HG02840 (cell line): ENCODE data around the gene VTA1.

ENCODE experiments used
- ATAC-seq: cut with Tn5 transposase; IDR thresholded peaks from one replicate; pipeline ENCODE4 v1.9.1; 2021; ENCODE audit warnings: mild to moderate bottlenecking, moderate library complexity, moderate number of reproducible peaks; ENCODE audit not compliant: unreplicated experiment, low FRiP score

VTA1 gene

DNA sequence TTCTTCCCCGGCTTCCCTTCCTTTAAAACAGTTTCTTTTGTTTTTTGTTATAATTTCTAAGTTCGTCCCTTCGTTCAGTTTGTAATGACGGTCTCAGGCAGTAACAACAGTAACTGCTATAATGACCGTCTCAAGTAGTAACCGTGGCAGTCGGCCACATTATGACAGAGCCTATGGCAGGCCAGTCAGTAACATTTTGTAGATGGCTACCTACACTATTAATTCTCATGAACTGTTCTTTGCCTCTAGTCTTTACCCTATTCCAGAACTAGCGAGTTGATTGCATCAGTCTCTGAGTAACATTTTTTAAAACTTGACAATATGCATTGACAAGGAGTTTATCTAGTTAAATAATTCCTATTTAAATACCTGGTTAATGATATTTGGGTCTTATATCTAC, 111.7 kb downstream of the VTA1 start:
- ATAC-seq: no peak

DNA sequence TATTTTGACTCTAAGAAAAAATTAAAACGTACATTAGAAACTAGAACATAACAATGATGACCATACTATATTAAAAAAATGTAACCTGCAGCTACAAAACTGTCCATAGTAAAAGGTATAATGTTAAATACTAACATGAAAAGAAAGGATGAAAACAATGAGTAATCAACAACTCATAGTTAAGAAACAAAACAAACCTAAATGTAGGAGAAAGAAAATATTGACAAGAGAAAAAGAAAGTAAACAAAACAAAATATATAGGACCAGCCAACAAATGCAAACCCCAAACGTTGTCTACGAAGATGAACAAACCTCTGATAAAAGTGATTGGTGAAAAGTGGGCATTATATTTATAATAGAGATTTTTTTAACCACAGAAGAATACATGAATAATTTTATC, 113.7 kb downstream of the VTA1 start:
- ATAC-seq: no peak

DNA sequence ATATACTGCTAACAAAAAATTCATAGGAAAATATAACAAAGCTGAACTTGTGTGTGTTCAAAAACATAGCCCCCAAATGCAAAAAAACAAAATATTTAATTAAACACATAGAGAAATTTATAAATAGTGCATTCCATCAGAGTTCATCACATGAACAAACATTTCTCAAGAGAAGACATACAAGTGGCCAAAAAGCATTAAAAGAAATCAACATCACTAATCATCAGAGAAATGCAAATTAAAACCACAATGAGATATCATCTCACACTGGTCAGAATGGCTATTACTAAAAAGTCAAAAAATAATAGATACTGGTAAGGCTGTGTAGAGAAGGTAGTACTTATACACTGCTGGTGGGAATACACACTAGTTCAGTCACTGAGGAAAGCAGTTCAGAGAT, 115.2 kb downstream of the VTA1 start:
- no peak for ATAC-seq

DNA sequence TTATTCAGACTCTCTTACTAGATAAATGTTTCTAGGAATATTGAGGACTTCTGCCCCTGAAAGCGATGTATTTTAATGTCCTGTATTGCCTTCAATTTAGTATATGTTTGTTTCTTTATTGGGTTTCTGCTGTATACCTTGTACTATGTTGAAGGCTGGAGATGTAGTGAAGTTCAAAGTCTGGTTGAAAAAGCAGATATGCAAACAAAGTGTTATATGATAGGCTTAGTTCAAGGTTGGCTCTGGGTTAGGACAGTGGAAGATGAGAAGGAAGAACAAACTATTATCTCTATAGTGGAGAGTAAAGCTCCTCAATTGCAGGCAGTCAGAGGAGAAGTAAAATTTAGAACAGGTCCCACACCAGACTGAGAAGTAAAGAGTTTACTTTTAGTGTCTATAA, 118.4 kb downstream of the VTA1 start:
- no peak for ATAC-seq

DNA sequence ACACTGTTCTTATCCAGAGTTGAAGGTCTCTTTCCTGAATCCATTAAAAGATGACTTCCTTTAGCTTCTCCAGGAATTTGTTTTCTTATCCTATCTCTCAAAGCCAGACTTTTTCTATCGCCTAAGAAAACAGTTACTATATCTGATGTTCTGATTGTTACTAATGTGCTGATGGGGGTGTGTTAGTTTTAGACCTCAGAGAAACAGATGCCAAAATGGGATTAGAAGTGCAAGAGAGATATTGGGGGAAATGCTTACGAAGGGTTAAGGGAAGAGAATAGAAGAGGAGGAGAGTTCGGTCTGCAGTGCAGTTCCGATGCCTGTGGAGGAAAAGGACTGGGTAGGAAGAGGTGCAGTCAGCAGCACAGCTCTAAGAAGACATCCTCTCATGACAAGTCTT, 119.0 kb downstream of the VTA1 start:
- no peak for ATAC-seq

DNA sequence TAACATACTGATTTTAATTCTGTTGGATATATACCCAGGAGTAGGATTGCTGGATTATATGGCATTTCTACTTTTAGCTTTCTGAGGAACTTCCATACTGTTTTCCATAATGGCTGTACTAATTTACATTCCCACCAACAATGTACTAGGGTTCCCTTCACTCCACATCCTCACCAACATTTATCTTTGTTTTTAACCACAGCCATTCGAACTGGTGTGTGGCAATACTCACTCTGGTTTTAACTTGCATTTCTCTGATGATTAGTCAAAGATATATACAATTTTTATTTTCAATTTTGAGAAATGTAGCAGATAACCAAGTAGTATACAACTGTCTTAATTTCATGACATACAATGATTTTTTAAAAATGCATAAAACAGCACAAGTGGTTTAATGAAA, 124.4 kb downstream of the VTA1 start:
- ATAC-seq: no peak
